WTC11 (cell line): ENCODE data around the gene FILIP1L. TPM values are rescaled to one million over a fixed set of nuclear protein-coding genes. Genes with fewer than 3 reads are reported as not detected.

Source experiments
- ATAC-seq: fragments of 200-7000 bp; cut with Tn5 transposase; 2 replicates; pipeline ENCODE4 v1.10.0; 2021; ENCODE audit warnings: mild to moderate bottlenecking, moderate library complexity
- CTCF ChIA-PET: fragments of 300-600 bp; sonication (Branson Sonifier 250); formaldehyde crosslinking; loops from one replicate; lab custom pipeline; 2021; ENCODE audit warnings: antibody characterized with exemption; lab: Charles Lee
- POLR2A ChIA-PET: fragments of 350-600 bp; sonication (Branson Sonifier 250); formaldehyde crosslinking; loops from one replicate; lab custom pipeline; 2021; ENCODE audit warnings: antibody characterized with exemption; lab: Charles Lee
- DNase-seq: peaks from one replicate; pipeline ENCODE4 v3.0.0; 2021; ENCODE audit warnings: low spot score
- H3K27ac Mint-ChIP-seq: 2 replicates; pipeline ENCODE4 v1.8.0; 2021; ENCODE audit warnings: mixed read lengths
- H3K27me3 Mint-ChIP-seq: 2 replicates; pipeline ENCODE4 v1.8.0; 2021; ENCODE audit warnings: low read depth, mild to moderate bottlenecking, moderate library complexity, mixed read lengths
- H3K36me3 Mint-ChIP-seq: 2 replicates; pipeline ENCODE4 v1.8.0; 2021; ENCODE audit warnings: mixed read lengths
- H3K4me1 Mint-ChIP-seq: 2 replicates; pipeline ENCODE4 v1.8.0; 2022; ENCODE audit warnings: mixed read lengths
- H3K4me3 Mint-ChIP-seq: 2 replicates; pipeline ENCODE4 v1.8.0; 2021; ENCODE audit warnings: mild to moderate bottlenecking, moderate library complexity, mixed read lengths
- H3K9me3 Mint-ChIP-seq: 2 replicates; pipeline ENCODE4 v1.8.0; 2021; ENCODE audit warnings: mixed read lengths
- ATF1 ChIP-seq: sonication (generic); formaldehyde crosslinking; IDR thresholded peaks from 2 replicates; pipeline ENCODE4 v1.8.1; 2023; ENCODE audit warnings: mild to moderate bottlenecking, moderate library complexity, missing genetic modification reagents
- ELF4 ChIP-seq: sonication (generic); formaldehyde crosslinking; IDR thresholded peaks from 2 replicates; pipeline ENCODE4 v1.8.1; 2022; ENCODE audit warnings: low read depth, mild to moderate bottlenecking, moderate library complexity, missing genetic modification reagents
- ETV6 ChIP-seq: sonication (generic); formaldehyde crosslinking; IDR thresholded peaks from 2 replicates; pipeline ENCODE4 v1.8.1; 2022; ENCODE audit warnings: mild to moderate bottlenecking, missing genetic modification reagents
- FOXK1 ChIP-seq: sonication (generic); formaldehyde crosslinking; IDR thresholded peaks from 2 replicates; pipeline ENCODE4 v1.8.0; 2022; ENCODE audit warnings: mild to moderate bottlenecking, moderate library complexity, missing genetic modification reagents
- GTF2I ChIP-seq: fragments of 250-450 bp; sonication (Bioruptor Pico); conservative IDR thresholded peaks from 2 replicates; pipeline ENCODE4 v1.4.0; 2021; ENCODE audit warnings: mild to moderate bottlenecking
- KAT7 ChIP-seq: sonication (generic); formaldehyde crosslinking; IDR thresholded peaks from 2 replicates; pipeline ENCODE4 v1.8.1; 2023; ENCODE audit warnings: missing genetic modification reagents, mild to moderate bottlenecking, borderline replicate concordance
- SMAD4 ChIP-seq: sonication (generic); formaldehyde crosslinking; IDR thresholded peaks from 2 replicates; pipeline ENCODE4 v1.8.0; 2022; ENCODE audit warnings: mild to moderate bottlenecking, missing genetic modification reagents
- ZBTB21 ChIP-seq: sonication (generic); formaldehyde crosslinking; IDR thresholded peaks from 2 replicates; pipeline ENCODE4 v1.8.1; 2023; ENCODE audit warnings: mild to moderate bottlenecking, missing genetic modification reagents, borderline replicate concordance
- ZNF121 ChIP-seq: sonication (generic); formaldehyde crosslinking; IDR thresholded peaks from 2 replicates; pipeline ENCODE4 v1.8.0; 2023; ENCODE audit warnings: missing genetic modification reagents
- ZNF138 ChIP-seq: sonication (generic); formaldehyde crosslinking; conservative IDR thresholded peaks from 2 replicates; pipeline ENCODE4 v1.8.1; 2022; ENCODE audit warnings: mild to moderate bottlenecking, moderate library complexity, missing genetic modification reagents
- ZNF219 ChIP-seq: sonication (generic); formaldehyde crosslinking; IDR thresholded peaks from 2 replicates; pipeline ENCODE4 v1.8.0; 2023; ENCODE audit warnings: missing genetic modification reagents, mild to moderate bottlenecking, borderline replicate concordance
- ZNF396 ChIP-seq: fragments of 250-450 bp; sonication (Bioruptor Pico); IDR thresholded peaks from 2 replicates; pipeline ENCODE4 v1.8.0; 2021; ENCODE audit warnings: mild to moderate bottlenecking, moderate library complexity, borderline replicate concordance
- ZNF423 ChIP-seq: fragments of 250-450 bp; sonication (Bioruptor Pico); IDR thresholded peaks from 2 replicates; pipeline ENCODE4 v2.1.2; 2022; ENCODE audit warnings: mild to moderate bottlenecking, moderate library complexity
- total RNA-seq: library from RNA; stranded (reverse); gene quantifications from 3 replicates; pipeline ENCODE4 v1.2.3, GENCODE V29; 2021
- TF ChIP-seq, protein P1 (sequence below): sonication (generic); formaldehyde crosslinking; IDR thresholded peaks from 2 replicates; pipeline ENCODE4 v1.8.1; 2023; ENCODE audit warnings: mild to moderate bottlenecking, missing genetic modification reagents
- TF ChIP-seq, protein P2 (sequence below): fragments of 250-450 bp; sonication (Bioruptor Pico); IDR thresholded peaks from 2 replicates; pipeline ENCODE4 v1.9.0; 2021; ENCODE audit warnings: mild to moderate bottlenecking
- TF ChIP-seq, protein P3 (sequence below): sonication (generic); formaldehyde crosslinking; IDR thresholded peaks from 2 replicates; pipeline ENCODE4 v1.8.0; 2023; ENCODE audit warnings: missing genetic modification reagents
- TF ChIP-seq, protein P4 (sequence below): sonication (generic); formaldehyde crosslinking; IDR thresholded peaks from 2 replicates; pipeline ENCODE4 v1.8.1; 2022; ENCODE audit warnings: low read depth, missing genetic modification reagents, borderline replicate concordance
- TF ChIP-seq, protein P5 (sequence below): sonication (generic); formaldehyde crosslinking; IDR thresholded peaks from 2 replicates; pipeline ENCODE4 v1.8.0; 2022; ENCODE audit warnings: mild to moderate bottlenecking, missing genetic modification reagents
- TF ChIP-seq, protein P6 (sequence below): sonication (generic); formaldehyde crosslinking; conservative IDR thresholded peaks from 2 replicates; pipeline ENCODE4 v1.8.1; 2022; ENCODE audit warnings: mild to moderate bottlenecking, missing genetic modification reagents
- TF ChIP-seq, protein P7 (sequence below): fragments of 200-600 bp; IDR thresholded peaks from 2 replicates; pipeline ENCODE4 v1.8.0; 2022; ENCODE audit warnings: antibody characterized with exemption
- TF ChIP-seq, protein P8 (sequence below): sonication (generic); formaldehyde crosslinking; IDR thresholded peaks from 2 replicates; pipeline ENCODE4 v1.8.0; 2022; ENCODE audit warnings: mild to moderate bottlenecking, missing genetic modification reagents
- TF ChIP-seq, protein P9 (sequence below): sonication (generic); formaldehyde crosslinking; IDR thresholded peaks from 2 replicates; pipeline ENCODE4 v1.8.0; 2022; ENCODE audit warnings: mild to moderate bottlenecking, missing genetic modification reagents
- TF ChIP-seq, protein P10 (sequence below): fragments of 250-450 bp; sonication (Bioruptor Pico); IDR thresholded peaks from 2 replicates; pipeline ENCODE4 v1.9.0; 2021; ENCODE audit warnings: moderate library complexity, mild to moderate bottlenecking, inconsistent platforms, borderline replicate concordance

FILIP1L gene
- total RNA-seq, 1 experiment from 2014 or later = 0.17 TPM

DNA sequence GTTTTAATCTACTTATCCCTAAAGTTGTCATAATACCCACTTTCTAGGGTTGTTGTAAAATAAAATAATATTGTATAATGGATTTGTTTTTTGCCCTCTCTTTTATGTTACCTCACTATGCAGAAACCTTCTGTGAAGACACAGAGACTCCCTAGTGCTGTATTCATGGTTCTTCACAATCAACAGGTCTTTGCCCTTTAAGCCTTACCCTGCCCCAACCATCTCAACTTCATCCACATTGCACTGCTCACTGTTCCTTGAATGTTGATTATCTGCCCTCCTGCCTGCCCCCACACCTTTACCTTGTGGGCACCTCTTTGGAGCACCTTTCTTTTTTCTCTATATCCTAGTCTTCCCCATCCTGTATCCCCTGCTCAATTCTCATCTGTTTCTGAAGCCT lies 275.5 kb downstream of the FILIP1L start:
- ChIA-PET CTCF (no interaction called here), POLR2A (no interaction called here)
- Mint-ChIP-seq H3K9me3 (no peaks in the 10 kb centered on the region), H3K4me1 (peaks cover 9% of the 10 kb centered on the region), H3K27me3 (no peaks in the 10 kb centered on the region), H3K27ac (no peak overlapping the region), H3K36me3 (no peaks in the 10 kb centered on the region), H3K4me3 (no peak overlapping the region)
- TF ChIP-seq SMAD4 (no peak), ATF1 (CRISPR knock-in tag) (no peak), ZNF423 (no peak), ZNF138 (CRISPR knock-in tag) (no peak), KAT7 (CRISPR knock-in tag) (no peak), ZNF121 (CRISPR knock-in tag) (no peak), ZBTB21 (no peak), GTF2I (CRISPR knock-in tag) (no peak)
- TF ChIP-seq, protein P1, sequence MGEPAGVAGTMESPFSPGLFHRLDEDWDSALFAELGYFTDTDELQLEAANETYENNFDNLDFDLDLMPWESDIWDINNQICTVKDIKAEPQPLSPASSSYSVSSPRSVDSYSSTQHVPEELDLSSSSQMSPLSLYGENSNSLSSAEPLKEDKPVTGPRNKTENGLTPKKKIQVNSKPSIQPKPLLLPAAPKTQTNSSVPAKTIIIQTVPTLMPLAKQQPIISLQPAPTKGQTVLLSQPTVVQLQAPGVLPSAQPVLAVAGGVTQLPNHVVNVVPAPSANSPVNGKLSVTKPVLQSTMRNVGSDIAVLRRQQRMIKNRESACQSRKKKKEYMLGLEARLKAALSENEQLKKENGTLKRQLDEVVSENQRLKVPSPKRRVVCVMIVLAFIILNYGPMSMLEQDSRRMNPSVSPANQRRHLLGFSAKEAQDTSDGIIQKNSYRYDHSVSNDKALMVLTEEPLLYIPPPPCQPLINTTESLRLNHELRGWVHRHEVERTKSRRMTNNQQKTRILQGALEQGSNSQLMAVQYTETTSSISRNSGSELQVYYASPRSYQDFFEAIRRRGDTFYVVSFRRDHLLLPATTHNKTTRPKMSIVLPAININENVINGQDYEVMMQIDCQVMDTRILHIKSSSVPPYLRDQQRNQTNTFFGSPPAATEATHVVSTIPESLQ (CRISPR knock-in tag) = no peak
- TF ChIP-seq, protein P2, sequence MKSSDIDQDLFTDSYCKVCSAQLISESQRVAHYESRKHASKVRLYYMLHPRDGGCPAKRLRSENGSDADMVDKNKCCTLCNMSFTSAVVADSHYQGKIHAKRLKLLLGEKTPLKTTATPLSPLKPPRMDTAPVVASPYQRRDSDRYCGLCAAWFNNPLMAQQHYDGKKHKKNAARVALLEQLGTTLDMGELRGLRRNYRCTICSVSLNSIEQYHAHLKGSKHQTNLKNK = no peak
- TF ChIP-seq, protein P3, sequence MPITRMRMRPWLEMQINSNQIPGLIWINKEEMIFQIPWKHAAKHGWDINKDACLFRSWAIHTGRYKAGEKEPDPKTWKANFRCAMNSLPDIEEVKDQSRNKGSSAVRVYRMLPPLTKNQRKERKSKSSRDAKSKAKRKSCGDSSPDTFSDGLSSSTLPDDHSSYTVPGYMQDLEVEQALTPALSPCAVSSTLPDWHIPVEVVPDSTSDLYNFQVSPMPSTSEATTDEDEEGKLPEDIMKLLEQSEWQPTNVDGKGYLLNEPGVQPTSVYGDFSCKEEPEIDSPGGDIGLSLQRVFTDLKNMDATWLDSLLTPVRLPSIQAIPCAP (CRISPR knock-in tag) = no peak
- TF ChIP-seq, protein P4, sequence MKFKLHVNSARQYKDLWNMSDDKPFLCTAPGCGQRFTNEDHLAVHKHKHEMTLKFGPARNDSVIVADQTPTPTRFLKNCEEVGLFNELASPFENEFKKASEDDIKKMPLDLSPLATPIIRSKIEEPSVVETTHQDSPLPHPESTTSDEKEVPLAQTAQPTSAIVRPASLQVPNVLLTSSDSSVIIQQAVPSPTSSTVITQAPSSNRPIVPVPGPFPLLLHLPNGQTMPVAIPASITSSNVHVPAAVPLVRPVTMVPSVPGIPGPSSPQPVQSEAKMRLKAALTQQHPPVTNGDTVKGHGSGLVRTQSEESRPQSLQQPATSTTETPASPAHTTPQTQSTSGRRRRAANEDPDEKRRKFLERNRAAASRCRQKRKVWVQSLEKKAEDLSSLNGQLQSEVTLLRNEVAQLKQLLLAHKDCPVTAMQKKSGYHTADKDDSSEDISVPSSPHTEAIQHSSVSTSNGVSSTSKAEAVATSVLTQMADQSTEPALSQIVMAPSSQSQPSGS (CRISPR knock-in tag) = no peak
- TF ChIP-seq, protein P5, sequence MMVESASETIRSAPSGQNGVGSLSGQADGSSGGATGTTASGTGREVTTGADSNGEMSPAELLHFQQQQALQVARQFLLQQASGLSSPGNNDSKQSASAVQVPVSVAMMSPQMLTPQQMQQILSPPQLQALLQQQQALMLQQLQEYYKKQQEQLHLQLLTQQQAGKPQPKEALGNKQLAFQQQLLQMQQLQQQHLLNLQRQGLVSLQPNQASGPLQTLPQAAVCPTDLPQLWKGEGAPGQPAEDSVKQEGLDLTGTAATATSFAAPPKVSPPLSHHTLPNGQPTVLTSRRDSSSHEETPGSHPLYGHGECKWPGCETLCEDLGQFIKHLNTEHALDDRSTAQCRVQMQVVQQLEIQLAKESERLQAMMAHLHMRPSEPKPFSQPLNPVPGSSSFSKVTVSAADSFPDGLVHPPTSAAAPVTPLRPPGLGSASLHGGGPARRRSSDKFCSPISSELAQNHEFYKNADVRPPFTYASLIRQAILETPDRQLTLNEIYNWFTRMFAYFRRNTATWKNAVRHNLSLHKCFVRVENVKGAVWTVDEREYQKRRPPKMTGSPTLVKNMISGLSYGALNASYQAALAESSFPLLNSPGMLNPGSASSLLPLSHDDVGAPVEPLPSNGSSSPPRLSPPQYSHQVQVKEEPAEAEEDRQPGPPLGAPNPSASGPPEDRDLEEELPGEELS (CRISPR knock-in tag) = no peak
- TF ChIP-seq, protein P6, sequence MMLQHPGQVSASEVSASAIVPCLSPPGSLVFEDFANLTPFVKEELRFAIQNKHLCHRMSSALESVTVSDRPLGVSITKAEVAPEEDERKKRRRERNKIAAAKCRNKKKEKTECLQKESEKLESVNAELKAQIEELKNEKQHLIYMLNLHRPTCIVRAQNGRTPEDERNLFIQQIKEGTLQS (CRISPR knock-in tag) = no peak
- TF ChIP-seq, protein P7, sequence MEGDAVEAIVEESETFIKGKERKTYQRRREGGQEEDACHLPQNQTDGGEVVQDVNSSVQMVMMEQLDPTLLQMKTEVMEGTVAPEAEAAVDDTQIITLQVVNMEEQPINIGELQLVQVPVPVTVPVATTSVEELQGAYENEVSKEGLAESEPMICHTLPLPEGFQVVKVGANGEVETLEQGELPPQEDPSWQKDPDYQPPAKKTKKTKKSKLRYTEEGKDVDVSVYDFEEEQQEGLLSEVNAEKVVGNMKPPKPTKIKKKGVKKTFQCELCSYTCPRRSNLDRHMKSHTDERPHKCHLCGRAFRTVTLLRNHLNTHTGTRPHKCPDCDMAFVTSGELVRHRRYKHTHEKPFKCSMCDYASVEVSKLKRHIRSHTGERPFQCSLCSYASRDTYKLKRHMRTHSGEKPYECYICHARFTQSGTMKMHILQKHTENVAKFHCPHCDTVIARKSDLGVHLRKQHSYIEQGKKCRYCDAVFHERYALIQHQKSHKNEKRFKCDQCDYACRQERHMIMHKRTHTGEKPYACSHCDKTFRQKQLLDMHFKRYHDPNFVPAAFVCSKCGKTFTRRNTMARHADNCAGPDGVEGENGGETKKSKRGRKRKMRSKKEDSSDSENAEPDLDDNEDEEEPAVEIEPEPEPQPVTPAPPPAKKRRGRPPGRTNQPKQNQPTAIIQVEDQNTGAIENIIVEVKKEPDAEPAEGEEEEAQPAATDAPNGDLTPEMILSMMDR = no peak
- no peak for ATAC-seq
- no peak for DNase-seq

DNA sequence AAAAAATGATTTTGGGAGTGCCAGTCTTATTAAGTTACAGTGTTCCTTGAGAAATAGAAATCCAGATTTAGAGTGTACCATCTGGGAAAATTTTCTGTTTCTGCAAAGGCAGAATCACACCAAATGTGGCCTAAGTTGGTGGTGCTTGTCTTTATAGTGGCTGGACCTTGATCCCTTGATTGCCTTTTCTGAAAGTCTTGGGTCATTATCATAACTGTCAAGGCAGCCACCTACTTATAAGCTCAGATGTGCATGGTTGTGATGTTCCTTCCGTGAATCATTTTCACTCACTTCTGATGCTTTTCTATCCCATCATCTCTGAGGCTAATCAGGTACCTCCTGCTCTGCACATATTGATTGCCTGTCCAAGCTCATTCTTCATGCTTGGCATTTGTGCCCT lies 276.6 kb downstream of the FILIP1L start:
- Mint-ChIP-seq H3K27ac (no peak overlapping the region), H3K9me3 (no peaks in the 10 kb centered on the region), H3K27me3 (no peaks in the 10 kb centered on the region), H3K4me1 (no peaks in the 10 kb centered on the region), H3K36me3 (no peaks in the 10 kb centered on the region), H3K4me3 (no peak overlapping the region)
- CTCF ChIA-PET = interaction anchor here (1.8 kb wide), 1 partner anchor 416 kb away, joined by 6 read pairs; no protein-coding TSS in a partner anchor
- DNase-seq (no peak), ATAC-seq (no peak)
- POLR2A ChIA-PET = no interaction called here
- TF ChIP-seq ETV6 (CRISPR knock-in tag) = no peak
- TF ChIP-seq, protein P8, sequence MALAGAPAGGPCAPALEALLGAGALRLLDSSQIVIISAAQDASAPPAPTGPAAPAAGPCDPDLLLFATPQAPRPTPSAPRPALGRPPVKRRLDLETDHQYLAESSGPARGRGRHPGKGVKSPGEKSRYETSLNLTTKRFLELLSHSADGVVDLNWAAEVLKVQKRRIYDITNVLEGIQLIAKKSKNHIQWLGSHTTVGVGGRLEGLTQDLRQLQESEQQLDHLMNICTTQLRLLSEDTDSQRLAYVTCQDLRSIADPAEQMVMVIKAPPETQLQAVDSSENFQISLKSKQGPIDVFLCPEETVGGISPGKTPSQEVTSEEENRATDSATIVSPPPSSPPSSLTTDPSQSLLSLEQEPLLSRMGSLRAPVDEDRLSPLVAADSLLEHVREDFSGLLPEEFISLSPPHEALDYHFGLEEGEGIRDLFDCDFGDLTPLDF (CRISPR knock-in tag) = no peak
- no peak for TF ChIP-seq ZNF219
- no peak for TF ChIP-seq ELF4 (CRISPR knock-in tag)
- TF ChIP-seq FOXK1 (CRISPR knock-in tag) = no peak
- TF ChIP-seq, protein P9, sequence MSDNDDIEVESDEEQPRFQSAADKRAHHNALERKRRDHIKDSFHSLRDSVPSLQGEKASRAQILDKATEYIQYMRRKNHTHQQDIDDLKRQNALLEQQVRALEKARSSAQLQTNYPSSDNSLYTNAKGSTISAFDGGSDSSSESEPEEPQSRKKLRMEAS (CRISPR knock-in tag) = no peak
- TF ChIP-seq ZNF396 (CRISPR knock-in tag) = no peak
- TF ChIP-seq, protein P10, sequence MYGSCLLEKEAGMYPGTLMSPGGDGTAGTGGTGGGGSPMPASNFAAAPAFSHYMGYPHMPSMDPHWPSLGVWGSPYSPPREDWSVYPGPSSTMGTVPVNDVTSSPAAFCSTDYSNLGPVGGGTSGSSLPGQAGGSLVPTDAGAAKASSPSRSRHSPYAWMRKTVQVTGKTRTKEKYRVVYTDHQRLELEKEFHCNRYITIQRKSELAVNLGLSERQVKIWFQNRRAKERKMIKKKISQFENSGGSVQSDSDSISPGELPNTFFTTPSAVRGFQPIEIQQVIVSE (CRISPR knock-in tag) = no peak
